Renal cortex interstitium (tissue), 11 donors: ENCODE data around the gene ABLIM2. TPM values are rescaled to one million over a fixed set of nuclear protein-coding genes. Genes with fewer than 3 reads are reported as not detected.

Experiments
- DNase-seq, 11 donors: peaks; one replicate each; pipeline ENCODE4 v3.0.0-alpha.2; 2013; ENCODE audit warnings: low read depth in 9 of 11, low spot score in 4 of 11; ENCODE audit errors: extremely low read depth in 1 of 11
- polyA plus RNA-seq, 3 donors: library from polyadenylated mRNA; unstranded; fragments of 120-200 nt; gene quantifications; one replicate each; pipeline ENCODE4 v1.2.1, GENCODE V29; 2013; ENCODE audit not compliant: insufficient read length in 3 of 3

The ABLIM2 gene
- polyA plus RNA-seq, 3 donors, result 4.9 to 8.1 (median 5.6) TPM

GRCh38 chr4:8048856-8049676, 109.5 kb downstream of the ABLIM2 start:
- no peak for DNase-seq

DNA sequence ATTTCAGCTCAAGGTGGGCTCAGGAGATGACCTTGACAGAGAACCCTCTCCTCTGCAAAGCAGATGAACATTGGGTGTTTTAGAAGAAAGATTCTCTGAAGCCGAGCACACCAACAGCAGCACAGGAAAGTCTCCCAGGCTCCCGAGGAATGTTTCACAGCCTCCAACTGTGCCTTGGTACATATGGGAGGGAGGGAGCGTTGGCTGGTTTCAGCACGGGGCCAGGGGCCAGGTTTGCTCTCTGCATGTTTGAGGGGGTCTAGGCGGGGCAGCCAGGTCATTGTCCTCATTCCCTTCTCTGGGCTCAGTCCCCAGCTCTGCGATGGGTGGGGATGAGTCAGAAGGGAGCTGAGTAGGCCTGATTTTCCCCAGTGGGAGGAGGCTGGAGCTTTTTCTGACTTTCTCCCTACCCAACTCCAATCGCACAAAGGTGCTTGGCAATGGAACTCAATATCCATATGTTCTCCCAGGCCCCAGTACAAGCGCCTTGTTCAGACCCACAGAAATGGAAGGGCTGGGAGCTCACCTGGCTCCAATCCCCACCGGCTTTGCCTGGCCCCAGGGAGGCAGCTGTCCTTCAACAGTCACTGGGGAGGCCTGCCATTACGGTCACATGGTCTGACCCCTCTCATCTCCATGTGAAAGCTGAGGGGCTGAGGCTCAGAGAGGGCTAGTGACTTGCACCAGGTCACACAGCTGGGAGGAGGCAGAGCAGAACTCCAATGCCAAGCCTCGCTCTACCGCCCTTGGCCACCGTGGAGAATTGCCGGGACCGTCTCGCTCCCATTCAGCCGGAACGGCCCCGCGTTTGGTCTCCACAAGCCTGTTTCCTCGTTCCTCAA, 110.6 kb downstream of the ABLIM2 start:
- DNase-seq, result no peak

- DNase-seq, result no peak
Measured at GRCh38 chr4:8046925-8047541, 111.6 kb downstream of the ABLIM2 start.

- DNase-seq, result no peak
Measured at GRCh38 chr4:8045909-8046308, 112.7 kb downstream of the ABLIM2 start.

DNA sequence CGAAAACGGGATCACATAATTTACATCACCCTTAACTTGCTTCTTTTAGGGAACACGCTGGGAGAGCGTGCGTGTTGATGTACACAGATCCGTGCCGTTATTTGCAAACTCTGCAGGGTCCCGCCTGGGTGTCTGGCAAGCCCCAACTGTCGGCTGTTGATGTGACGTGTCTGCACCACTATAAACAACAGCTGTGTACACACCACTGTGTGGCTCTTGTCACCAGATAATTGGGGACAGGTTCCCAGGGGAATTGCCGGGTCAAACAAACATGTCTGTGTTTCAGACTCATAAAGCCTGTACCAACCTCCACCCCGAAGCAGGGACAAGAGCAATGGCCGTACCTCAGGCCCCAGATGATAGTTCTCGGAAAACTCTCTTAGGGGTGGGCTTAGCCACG, 113.9 kb downstream of the ABLIM2 start:
- DNase-seq, result peak in 2 of 11 donors; percentile 19 to 33

- DNase-seq, result no peak
Measured at GRCh38 chr4:8044244-8044643, 114.4 kb downstream of the ABLIM2 start.

- no peak for DNase-seq
Measured at GRCh38 chr4:8043596-8043995, 115.0 kb downstream of the ABLIM2 start.

DNA sequence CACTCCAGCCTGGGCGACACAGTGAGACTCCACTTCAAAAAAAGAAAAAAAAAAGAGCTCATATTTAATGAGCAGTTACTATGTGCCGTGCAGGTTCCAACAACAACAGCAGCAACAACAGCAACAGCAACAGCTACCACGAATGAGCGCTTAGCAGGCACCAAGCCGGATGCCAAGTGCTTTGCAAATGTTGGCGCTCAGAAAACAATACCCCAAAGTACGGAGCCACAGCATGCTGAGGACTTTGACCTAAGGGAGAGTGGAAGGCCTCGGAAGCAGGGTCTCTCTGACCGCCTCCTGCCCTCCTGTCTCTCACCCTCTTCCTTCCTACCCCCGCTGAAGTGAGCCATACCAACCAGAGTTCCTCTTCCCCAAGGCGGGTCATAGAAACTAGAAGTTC, 116.7 kb downstream of the ABLIM2 start:
- DNase-seq, result no peak

DNA sequence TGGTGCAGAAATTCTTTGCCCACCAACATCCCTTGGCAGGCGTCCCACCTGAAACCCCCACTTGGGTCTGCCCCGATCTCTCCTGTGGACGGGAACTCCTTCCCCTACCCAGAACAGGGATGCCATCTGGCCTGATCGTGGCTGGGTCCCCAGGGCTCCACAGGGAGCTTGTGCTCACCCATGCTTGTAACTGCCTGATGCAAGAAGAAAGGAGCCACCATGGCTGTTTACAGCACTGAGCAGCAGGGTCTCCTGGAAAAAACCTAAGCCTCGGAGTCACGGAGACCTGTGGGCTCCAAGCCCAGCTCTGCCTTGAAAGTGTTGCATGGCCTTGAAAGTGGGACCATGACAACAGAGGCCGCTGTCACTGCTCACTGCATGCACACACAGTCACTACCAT, 117.4 kb downstream of the ABLIM2 start:
- DNase-seq, result no peak

DNA sequence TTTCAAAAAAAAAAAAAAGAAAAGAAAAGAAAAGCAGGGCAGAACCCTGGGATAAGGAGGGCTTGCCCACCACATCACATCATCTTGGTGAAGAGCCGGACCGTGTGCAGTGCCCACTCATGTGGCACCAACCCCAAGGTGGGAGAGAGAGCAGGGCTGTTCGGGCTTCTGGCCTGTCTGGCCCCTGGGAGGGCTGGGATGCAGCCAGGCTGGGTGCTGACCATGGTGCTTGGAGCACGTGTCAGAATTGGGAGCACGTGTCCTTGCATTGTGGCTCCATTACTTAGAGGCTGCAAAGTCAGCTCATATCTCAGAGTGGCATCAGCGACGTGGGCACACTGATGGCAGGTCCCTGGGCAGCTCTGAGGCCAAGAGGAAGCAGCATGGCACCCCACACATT, 118.0 kb downstream of the ABLIM2 start:
- no peak for DNase-seq

GRCh38 chr4:8039853-8040252, 118.8 kb downstream of the ABLIM2 start:
- no peak for DNase-seq

GRCh38 chr4:8039290-8039689, 119.3 kb downstream of the ABLIM2 start:
- DNase-seq, result peak in 4 of 11 donors; percentile 32 to 50 (median 35)

GRCh38 chr4:8038719-8039251, 119.8 kb downstream of the ABLIM2 start:
- DNase-seq, result no peak

DNA sequence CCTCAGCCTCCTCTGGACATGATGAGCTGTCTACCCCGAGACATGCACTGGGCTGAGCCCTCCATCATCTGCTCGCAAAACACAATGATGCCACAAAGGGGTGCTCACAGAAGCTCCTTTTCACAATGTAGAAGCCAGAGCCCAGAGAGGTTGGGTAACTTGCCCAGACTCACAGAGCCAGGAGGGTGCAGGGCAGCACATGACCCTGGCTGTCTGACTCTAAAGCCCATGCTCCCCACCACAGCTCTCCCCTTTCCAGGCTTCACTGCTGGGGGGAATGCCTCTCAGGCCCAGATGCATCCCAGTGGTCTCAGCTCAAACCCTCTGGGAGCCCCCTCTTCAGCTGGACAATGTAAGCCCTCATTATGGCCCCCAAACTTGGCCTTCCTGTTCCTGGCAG, 120.5 kb downstream of the ABLIM2 start:
- DNase-seq, result no peak

DNA sequence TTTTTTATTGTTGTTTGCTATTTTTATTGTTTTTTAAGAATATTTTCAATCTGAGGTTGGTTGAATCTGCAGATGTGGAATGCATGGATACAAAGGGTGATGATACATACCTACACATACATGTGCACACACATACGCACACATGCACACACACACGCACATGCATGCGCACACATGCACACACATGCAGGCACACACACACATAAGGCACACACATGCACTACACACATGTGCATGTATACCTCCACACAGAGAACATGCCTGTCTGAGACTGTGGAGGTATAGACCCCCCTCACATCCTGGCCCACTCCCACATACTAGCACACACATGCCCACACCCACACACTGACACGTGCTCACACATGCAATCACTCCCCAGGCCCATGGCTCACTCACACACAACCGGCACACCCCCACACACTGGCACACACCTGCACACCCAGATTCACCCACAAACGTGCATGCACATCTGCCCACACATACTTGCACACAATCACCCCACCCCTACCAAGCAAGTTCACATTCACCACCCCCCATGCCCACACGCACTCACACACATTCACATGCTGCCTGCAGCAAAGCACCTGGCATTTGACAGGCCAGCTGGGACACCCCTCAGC, 121.4 kb downstream of the ABLIM2 start:
- no peak for DNase-seq

DNA sequence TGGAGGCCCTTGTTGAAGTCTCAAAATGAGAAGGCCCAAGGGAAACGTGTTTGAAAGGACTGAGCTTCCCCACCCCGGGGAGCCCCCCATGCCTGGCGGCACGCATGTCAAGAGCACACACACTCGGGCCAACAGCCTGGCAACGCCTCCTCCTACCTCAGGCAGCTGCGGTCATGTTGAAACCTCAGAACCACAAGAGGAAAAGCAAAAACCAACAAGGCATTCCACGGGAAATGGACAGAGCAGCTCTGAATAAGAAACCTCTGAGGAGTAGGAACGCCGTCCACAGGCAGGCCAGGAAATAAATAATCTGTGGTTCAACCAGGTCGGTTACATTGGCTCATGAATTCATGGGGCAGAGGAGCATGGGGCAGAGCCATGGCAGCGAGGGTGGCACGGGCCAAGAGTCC, 123.2 kb downstream of the ABLIM2 start:
- peak in 1 of 11 donors; percentile 9 for DNase-seq

GRCh38 chr4:8033829-8034528, 124.6 kb downstream of the ABLIM2 start:
- DNase-seq, result no peak

GRCh38 chr4:8033067-8033755, 125.4 kb downstream of the ABLIM2 start:
- DNase-seq, result no peak
